Neuronal stem cell (in vitro differentiated cells): ENCODE results near the gene GRAP.

ENCODE experiments used
- DNase-seq: peaks from one replicate; pipeline ENCODE4 v3.0.0-alpha.2; 2013; ENCODE audit warnings: low spot score
- H2AFZ ChIP-seq: one replicate; pipeline ENCODE4 v1.6.1; 2013; ENCODE audit warnings: mild to moderate bottlenecking, low read length, inconsistent platforms
- H2AK5ac ChIP-seq: 2 replicates; pipeline ENCODE4 v1.6.1; 2013; ENCODE audit warnings: low read depth, mild to moderate bottlenecking, inconsistent platforms, low read length, moderate library complexity, mixed read lengths
- H2BK120ac ChIP-seq: 2 replicates; pipeline ENCODE4 v1.6.1; 2013; ENCODE audit warnings: low read depth, mild to moderate bottlenecking, inconsistent platforms, low read length, moderate library complexity, mixed read lengths
- H2BK12ac ChIP-seq: one replicate; pipeline ENCODE4 v1.6.1; 2013; ENCODE audit warnings: low read length, inconsistent platforms
- H2BK15ac ChIP-seq: 2 replicates; pipeline ENCODE4 v1.6.1; 2013; ENCODE audit warnings: mild to moderate bottlenecking, low read length, inconsistent platforms, mixed read lengths
- H2BK5ac ChIP-seq: one replicate; pipeline ENCODE4 v1.6.1; 2013; ENCODE audit warnings: inconsistent platforms, mild to moderate bottlenecking, low read length, moderate library complexity
- H3K14ac ChIP-seq: one replicate; pipeline ENCODE4 v1.6.1; 2013; ENCODE audit warnings: low read length, inconsistent platforms
- H3K18ac ChIP-seq: 2 replicates; pipeline ENCODE4 v1.6.1; 2013; ENCODE audit warnings: low read length, inconsistent platforms
- H3K23ac ChIP-seq: 2 replicates; pipeline ENCODE4 v1.6.1; 2013; ENCODE audit warnings: low read depth, mild to moderate bottlenecking, mixed read lengths, low read length, inconsistent platforms; ENCODE audit not compliant: poor library complexity
- H3K27ac ChIP-seq: replicated peaks from 3 replicates; pipeline ENCODE4 v1.5.1; 2013; ENCODE audit warnings: low read length, inconsistent platforms
- H3K27me3 ChIP-seq, 3 experiments: 2 replicates each; pipeline ENCODE4 v1.6.1; 2013; ENCODE audit warnings: low read length in 3 of 3, mild to moderate bottlenecking in 2 of 3, inconsistent platforms in 1 of 3, low read depth in 1 of 3, mixed read lengths in 1 of 3, moderate library complexity in 1 of 3; ENCODE audit not compliant: control insufficient read depth in 3 of 3, insufficient read depth in 3 of 3
- H3K36me3 ChIP-seq, 2 donors: replicated peaks in 1 of 2; 2 replicates each; pipeline ENCODE4 v1.6.1; 2013; ENCODE audit warnings: low read length in 2 of 2; ENCODE audit not compliant: control insufficient read depth in 2 of 2, insufficient read depth in 2 of 2
- H3K4ac ChIP-seq: 2 replicates; pipeline ENCODE4 v1.6.1; 2013; ENCODE audit warnings: inconsistent platforms, mild to moderate bottlenecking, low read length, moderate library complexity
- H3K4me1 ChIP-seq, 2 donors: 1 replicate in 1 of 2; 2 replicates in 1 of 2; pipeline ENCODE4 v1.6.1; 2013; ENCODE audit warnings: low read length in 2 of 2, low read depth in 1 of 2; ENCODE audit not compliant: control insufficient read depth in 2 of 2, insufficient read depth in 1 of 2
- H3K4me2 ChIP-seq: one replicate; pipeline ENCODE4 v1.6.1; 2013; ENCODE audit warnings: mild to moderate bottlenecking, low read length, inconsistent platforms; ENCODE audit not compliant: insufficient read depth, poor library complexity, severe bottlenecking
- H3K4me3 ChIP-seq, 2 donors: 2 replicates each; pipeline ENCODE4 v1.5.1; 2013; ENCODE audit warnings: low read length in 2 of 2, mild to moderate bottlenecking in 2 of 2, inconsistent platforms in 1 of 2, moderate library complexity in 1 of 2
- H3K79me1 ChIP-seq: one replicate; pipeline ENCODE4 v1.6.1; 2013; ENCODE audit warnings: low read depth, mild to moderate bottlenecking, inconsistent platforms, low read length, moderate library complexity
- H3K9ac ChIP-seq: one replicate; pipeline ENCODE4 v1.6.1; 2013; ENCODE audit warnings: mild to moderate bottlenecking, low read depth, low read length, inconsistent platforms; ENCODE audit not compliant: poor library complexity
- H3K9me3 ChIP-seq, 2 donors: replicated peaks in 1 of 2; 2 replicates each; pipeline versions ENCODE3 to v1.6.1; 2013; ENCODE audit warnings: low read length in 2 of 2, mild to moderate bottlenecking in 2 of 2, inconsistent platforms in 1 of 2, low read depth in 1 of 2, mixed read lengths in 1 of 2, moderate library complexity in 1 of 2; ENCODE audit not compliant: control insufficient read depth in 2 of 2, insufficient read depth in 1 of 2
- H4K8ac ChIP-seq: one replicate; pipeline ENCODE4 v1.6.1; 2013; ENCODE audit warnings: low read depth, mild to moderate bottlenecking, inconsistent platforms, low read length, moderate library complexity
- H4K91ac ChIP-seq: one replicate; pipeline ENCODE4 v1.6.1; 2013; ENCODE audit warnings: low read length, low read depth, mild to moderate bottlenecking, inconsistent platforms; ENCODE audit not compliant: poor library complexity
- WGBS, 2 donors: extraction: QIAGEN DNeasy Blood & Tissue Kit; methylation state at CpG; one replicate each; pipeline ENCODE4 v1.1.7; 2013; ENCODE audit warnings: missing lambda C conversion rate in 2 of 2, mixed read lengths in 1 of 2; ENCODE audit not compliant: insufficient read length in 2 of 2, insufficient replicate concordance in 1 of 2; ENCODE audit errors: extremely low coverage in 2 of 2; 5-methylcytosine and 5-hydroxymethylcytosine counted together

The GRAP gene

DNA sequence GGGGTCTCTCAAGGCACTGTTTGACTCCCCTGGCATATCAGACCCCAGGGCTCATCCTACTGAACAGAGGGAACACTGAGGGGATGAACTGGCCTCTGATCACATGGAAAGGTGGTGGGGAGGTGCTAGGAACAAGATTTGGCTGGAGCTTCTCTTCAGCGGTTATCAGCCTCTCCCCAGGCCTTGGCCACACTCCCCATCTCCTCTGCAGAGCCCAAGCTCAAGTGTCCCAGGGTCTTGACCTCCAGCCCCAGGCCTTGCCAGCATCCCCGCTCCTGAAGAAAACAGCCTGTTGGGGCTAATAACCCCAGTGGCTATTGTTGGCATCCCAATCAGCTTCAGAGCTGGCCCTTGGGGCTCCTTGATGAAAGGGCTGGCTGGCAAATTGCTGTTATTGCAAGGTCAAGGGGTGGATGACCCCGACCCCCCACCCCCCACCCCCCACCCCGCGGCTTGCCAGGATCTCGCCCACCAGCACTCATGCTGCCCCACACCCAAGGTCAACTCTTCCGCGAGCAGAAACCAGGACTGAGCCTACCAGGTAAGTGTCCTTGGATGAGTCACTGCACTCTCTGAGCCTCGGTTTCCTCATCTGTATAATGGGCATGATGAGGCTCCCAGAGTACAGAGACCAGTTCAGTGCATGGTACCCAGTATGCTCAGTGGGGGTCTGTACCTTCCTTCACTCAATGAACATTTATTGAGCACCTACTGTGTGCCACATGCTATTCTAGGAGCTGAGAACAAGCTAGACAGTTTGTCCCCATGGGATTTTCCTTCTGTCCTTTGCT is 23.4 kb downstream of the GRAP start:
- no peak overlapping the region for H3K23ac ChIP-seq
- no peak overlapping the region for H2AFZ ChIP-seq
- H4K91ac ChIP-seq = no peak overlapping the region
- H3K14ac ChIP-seq = no peak overlapping the region
- H3K9ac ChIP-seq = peak overlapping the region; percentile 66
- H2BK15ac ChIP-seq = peak overlapping the region; percentile 39
- peak overlapping the region; percentile 72 for H2BK5ac ChIP-seq
- no peak overlapping the region for H3K4ac ChIP-seq
- no peak overlapping the region for H2AK5ac ChIP-seq
- no CpG with 5 or more reads among the region's 9 CpGs for WGBS, 2 donors
- H3K36me3 ChIP-seq = no peaks in the 10 kb centered on the region
- H3K27me3 ChIP-seq = peaks cover 0 to 4% (median 0%) of the 10 kb centered on the region in 3 experiments
- DNase-seq = no peak
- H3K4me3 ChIP-seq = no peak overlapping the region
- no peaks in the 10 kb centered on the region for H3K9me3 ChIP-seq
- H2BK12ac ChIP-seq = no peak overlapping the region
- no peak overlapping the region for H3K27ac ChIP-seq
- no peak overlapping the region for H2BK120ac ChIP-seq
- no peak overlapping the region for H3K18ac ChIP-seq
- H3K4me2 ChIP-seq = no peak overlapping the region
- H4K8ac ChIP-seq = no peak overlapping the region
- H3K79me1 ChIP-seq = peaks cover 2% of the 10 kb centered on the region
- H3K4me1 ChIP-seq = peaks cover 0 to 5% of the 10 kb centered on the region in 2 donors

DNA sequence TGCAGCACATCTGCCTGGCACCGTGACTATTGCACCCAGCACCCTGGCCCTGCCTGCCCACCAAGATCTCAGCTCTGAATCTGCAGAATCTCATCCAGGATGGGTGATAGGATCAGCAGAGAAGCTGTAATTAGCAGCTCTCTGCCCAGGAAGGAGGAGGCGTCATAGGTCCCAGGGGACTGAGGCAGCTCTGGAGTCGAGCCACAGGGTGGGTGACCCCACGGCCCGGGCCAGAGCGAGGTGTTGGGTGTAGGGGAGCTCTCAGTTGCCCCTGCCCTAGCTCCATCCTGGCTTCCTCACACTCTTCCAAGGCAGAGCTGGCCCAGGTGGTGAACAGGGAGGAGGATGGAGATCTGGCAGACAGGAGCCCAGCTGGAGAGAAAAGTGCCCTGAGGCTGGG is 24.0 kb downstream of the GRAP start:
- Histone ChIP-seq H3K4me1 (peaks cover 0 to 5% of the 10 kb centered on the region in 2 donors), H3K79me1 (peaks cover 2% of the 10 kb centered on the region)

DNA sequence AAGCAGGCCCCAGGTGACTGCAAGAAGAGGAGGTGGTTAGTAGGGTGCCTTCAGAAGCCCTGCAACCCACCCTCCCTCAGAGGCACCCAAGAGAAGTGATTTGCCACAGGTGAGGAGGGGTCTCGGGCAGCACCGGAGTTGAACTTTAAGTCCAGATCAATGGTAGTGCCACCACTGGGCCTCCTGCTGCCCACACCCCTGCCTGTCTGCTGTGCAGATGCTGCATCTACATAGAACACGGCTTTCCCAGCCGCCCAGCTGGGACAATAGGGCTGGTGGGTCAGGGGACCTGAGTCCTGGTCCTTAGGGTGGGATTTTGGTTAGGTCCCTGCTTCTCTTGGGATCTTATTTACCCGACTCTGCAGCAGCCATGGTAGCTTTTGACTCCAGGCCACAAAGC is 24.6 kb downstream of the GRAP start:
- Histone ChIP-seq H2BK15ac (peak overlapping the region; percentile 81), H2AK5ac (peak overlapping the region; percentile 88), H3K27ac (no peak overlapping the region), H3K18ac (no peak overlapping the region), H3K9me3 (no peaks in the 10 kb centered on the region), H3K79me1 (peaks cover 2% of the 10 kb centered on the region), H3K27me3 (peaks cover 0 to 5% (median 0%) of the 10 kb centered on the region in 3 experiments), H3K23ac (no peak overlapping the region), H2BK5ac (no peak overlapping the region), H3K36me3 (no peaks in the 10 kb centered on the region), H3K4me2 (no peak overlapping the region), H3K4me1 (peaks cover 0 to 5% of the 10 kb centered on the region in 2 donors), H2AFZ (no peak overlapping the region), H4K8ac (peak overlapping the region; percentile 4), H3K4me3 (no peak overlapping the region), H2BK12ac (no peak overlapping the region), H3K14ac (peak overlapping the region; percentile 38), H3K9ac (no peak overlapping the region), H3K4ac (peak overlapping the region; percentile 23), H4K91ac (peak overlapping the region; percentile 72), H2BK120ac (no peak overlapping the region)
- WGBS, 2 donors = no CpG with 5 or more reads among the region's 5 CpGs
- no peak for DNase-seq

More for the DNA sequence above, 24.0 kb downstream of the GRAP start:
- Histone ChIP-seq H2AK5ac (no peak overlapping the region), H4K8ac (peak overlapping the region; percentile 68), H3K9me3 (no peaks in the 10 kb centered on the region), H3K14ac (no peak overlapping the region), H3K36me3 (no peaks in the 10 kb centered on the region), H2BK5ac (peak overlapping the region; percentile 72), H3K4me2 (no peak overlapping the region), H3K4ac (no peak overlapping the region), H2BK120ac (no peak overlapping the region), H3K27me3 (peaks cover 0 to 5% (median 0%) of the 10 kb centered on the region in 3 experiments), H3K4me3 (no peak overlapping the region), H3K18ac (peak overlapping the region; percentile 11), H3K9ac (no peak overlapping the region), H4K91ac (no peak overlapping the region), H3K27ac (no peak overlapping the region), H2BK15ac (peak overlapping the region; percentile 39), H2AFZ (no peak overlapping the region), H2BK12ac (no peak overlapping the region), H3K23ac (no peak overlapping the region)
- WGBS, 2 donors = no CpG with 5 or more reads among the region's 6 CpGs
- no peak for DNase-seq

DNA sequence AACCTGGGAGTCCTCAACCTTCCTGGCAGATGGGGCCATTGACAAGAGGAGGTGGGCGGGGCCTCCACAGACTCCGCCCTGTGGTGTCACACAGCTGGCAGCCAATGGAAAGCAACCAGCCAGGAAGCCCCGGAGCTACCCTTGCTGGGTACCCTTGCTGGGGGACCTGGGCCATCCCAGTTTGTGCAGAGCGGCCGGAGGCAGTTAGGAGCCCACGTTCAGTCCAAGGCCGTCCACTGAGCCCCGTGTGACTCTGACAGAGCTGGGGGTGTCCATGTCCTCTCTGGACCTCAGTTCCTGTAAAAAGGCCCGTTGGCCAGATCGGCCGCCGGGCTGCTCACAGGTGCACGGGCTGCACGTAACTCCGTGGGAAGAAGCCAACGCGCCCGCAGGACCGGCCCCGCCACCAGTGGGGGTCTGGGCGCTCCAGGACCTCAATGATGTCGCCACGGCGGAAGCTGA is 25.1 kb downstream of the GRAP start:
- no peak overlapping the region for H3K4me3 ChIP-seq
- peaks cover 2% of the 10 kb centered on the region for H3K79me1 ChIP-seq
- peak overlapping the region; percentile 18 for H2BK120ac ChIP-seq
- H3K14ac ChIP-seq = no peak overlapping the region
- H2AFZ ChIP-seq = no peak overlapping the region
- peaks cover 0 to 5% (median 0%) of the 10 kb centered on the region in 3 experiments for H3K27me3 ChIP-seq
- peak overlapping the region; percentile 88 for H2AK5ac ChIP-seq
- H3K23ac ChIP-seq = no peak overlapping the region
- H2BK12ac ChIP-seq = no peak overlapping the region
- no peaks in the 10 kb centered on the region for H3K9me3 ChIP-seq
- DNase-seq = no peak
- H2BK5ac ChIP-seq = no peak overlapping the region
- H3K36me3 ChIP-seq = no peaks in the 10 kb centered on the region
- H3K18ac ChIP-seq = peak overlapping the region; percentile 38
- no peak overlapping the region for H3K9ac ChIP-seq
- peak overlapping the region; percentile 72 for H4K91ac ChIP-seq
- H2BK15ac ChIP-seq = no peak overlapping the region
- H3K27ac ChIP-seq = no peak overlapping the region
- H3K4me1 ChIP-seq = peaks cover 0 to 5% of the 10 kb centered on the region in 2 donors
- H4K8ac ChIP-seq = no peak overlapping the region
- no CpG with 5 or more reads among the region's 24 CpGs for WGBS, 2 donors
- no peak overlapping the region for H3K4me2 ChIP-seq
- no peak overlapping the region for H3K4ac ChIP-seq
